Liver (tissue), 9 donors: ENCODE results near the gene SIRT1. TPM values are rescaled to one million over a fixed set of nuclear protein-coding genes. Genes with fewer than 3 reads are reported as not detected.
A peak's percentile ranks its signal among the peaks of the same experiment; 100 is the strongest.
"Not testable (repeated sequence)": the region's sequence is repeated elsewhere in the genome, so short reads cannot be mapped to it uniquely, and the experiment has no call there.

Experiments used
- DNase-seq: peaks from one replicate; pipeline ENCODE4 v3.0.0-alpha.2; 2017; ENCODE audit warnings: low spot score
- H3K27ac ChIP-seq, 2 donors: one replicate each; pipeline ENCODE4 v1.7.0; 2013; ENCODE audit warnings: inconsistent platforms in 2 of 2, low read length in 2 of 2, control low read depth in 1 of 2, low read depth in 1 of 2, mild to moderate bottlenecking in 1 of 2
- H3K27me3 ChIP-seq, 4 donors: one replicate each; pipeline versions ENCODE4 v1.6.1 to v1.7.0; 2013; ENCODE audit warnings: low read length in 3 of 4, inconsistent platforms in 1 of 4, mild to moderate bottlenecking in 1 of 4, moderate library complexity in 1 of 4; ENCODE audit not compliant: control insufficient read depth in 4 of 4, insufficient read depth in 4 of 4
- H3K36me3 ChIP-seq, 4 donors: one replicate each; pipeline versions ENCODE4 v1.6.1 to v1.7.0; 2013; ENCODE audit warnings: low read length in 3 of 4, mild to moderate bottlenecking in 3 of 4, low read depth in 1 of 4, moderate library complexity in 1 of 4; ENCODE audit not compliant: control insufficient read depth in 4 of 4, insufficient read depth in 3 of 4
- H3K4me1 ChIP-seq, 4 donors: one replicate each; pipeline versions ENCODE4 v1.6.1 to v1.7.0; 2013; ENCODE audit warnings: low read length in 3 of 4, mild to moderate bottlenecking in 3 of 4, moderate library complexity in 1 of 4; ENCODE audit not compliant: control insufficient read depth in 4 of 4, insufficient read depth in 4 of 4
- H3K4me3 ChIP-seq, 3 donors: one replicate each; pipeline versions ENCODE4 v1.6.1 to v1.7.0; 2013; ENCODE audit warnings: low read length in 3 of 3, control low read depth in 1 of 3, low read depth in 1 of 3, mild to moderate bottlenecking in 1 of 3
- H3K9ac ChIP-seq, 2 donors: one replicate each; pipeline ENCODE4 v1.7.0; 2013; ENCODE audit warnings: low read length in 2 of 2, mild to moderate bottlenecking in 2 of 2, moderate library complexity in 2 of 2, control low read depth in 1 of 2, low read depth in 1 of 2
- H3K9me3 ChIP-seq, 4 donors: one replicate each; pipeline versions ENCODE4 v1.6.1 to v1.7.0; 2013; ENCODE audit warnings: low read length in 3 of 4; ENCODE audit not compliant: control insufficient read depth in 4 of 4
- ATF3 ChIP-seq: IDR thresholded peaks from 2 replicates; pipeline ENCODE4 v1.6.1; 2016; ENCODE audit warnings: antibody characterized with exemption
- EGR1 ChIP-seq, 2 donors: IDR thresholded peaks; 2 replicates each; pipeline ENCODE4 v1.6.1; 2016 to 2018; ENCODE audit warnings: antibody characterized with exemption in 2 of 2, low read depth in 2 of 2
- FOXA1 ChIP-seq: IDR thresholded peaks from 2 replicates; pipeline ENCODE4 v1.6.1; 2016; ENCODE audit warnings: antibody characterized with exemption
- FOXA2 ChIP-seq: IDR thresholded peaks from 2 replicates; pipeline ENCODE4 v1.6.1; 2016; ENCODE audit warnings: antibody characterized with exemption
- GABPA ChIP-seq, 2 donors: IDR thresholded peaks in 1 of 2; conservative IDR thresholded peaks in 1 of 2; 2 replicates each; pipeline ENCODE4 v1.6.1; 2016; ENCODE audit warnings: antibody characterized with exemption in 2 of 2, mild to moderate bottlenecking in 1 of 2, moderate library complexity in 1 of 2
- HNF4A ChIP-seq, 2 donors: conservative IDR thresholded peaks; 2 replicates each; pipeline ENCODE4 v1.6.1; 2016; ENCODE audit warnings: antibody characterized with exemption in 2 of 2, mild to moderate bottlenecking in 2 of 2
- HNF4G ChIP-seq: IDR thresholded peaks from 2 replicates; pipeline ENCODE4 v1.6.1; 2016; ENCODE audit warnings: antibody characterized with exemption
- JUND ChIP-seq, 2 donors: IDR thresholded peaks; 2 replicates each; pipeline ENCODE4 v1.6.1; 2016; ENCODE audit warnings: antibody characterized with exemption in 2 of 2
- NR2F2 ChIP-seq: IDR thresholded peaks from 2 replicates; pipeline ENCODE4 v1.6.1; 2016; ENCODE audit warnings: antibody characterized with exemption
- RAD21 ChIP-seq, 2 donors: IDR thresholded peaks; 2 replicates each; pipeline ENCODE4 v1.6.1; 2016; ENCODE audit warnings: antibody characterized with exemption in 2 of 2, mild to moderate bottlenecking in 2 of 2
- REST ChIP-seq: IDR thresholded peaks from 2 replicates; pipeline ENCODE4 v1.6.1; 2016; ENCODE audit warnings: antibody characterized with exemption, mild to moderate bottlenecking
- RXRA ChIP-seq, 2 donors: IDR thresholded peaks; 2 replicates each; pipeline ENCODE4 v1.6.1; 2017 to 2018; ENCODE audit warnings: antibody characterized with exemption in 2 of 2, mild to moderate bottlenecking in 1 of 2
- SP1 ChIP-seq: IDR thresholded peaks from 2 replicates; pipeline ENCODE4 v1.6.1; 2018; ENCODE audit warnings: antibody characterized with exemption, mild to moderate bottlenecking
- TAF1 ChIP-seq: conservative IDR thresholded peaks from 2 replicates; pipeline ENCODE4 v1.6.1; 2016; ENCODE audit warnings: antibody characterized with exemption, mild to moderate bottlenecking
- YY1 ChIP-seq: IDR thresholded peaks from 2 replicates; pipeline ENCODE4 v1.6.1; 2016; ENCODE audit warnings: antibody characterized with exemption, mild to moderate bottlenecking
- WGBS: extraction: QIAGEN DNeasy Blood & Tissue Kit; methylation state at CpG from one replicate; pipeline ENCODE4 v1.1.7; 2013; 5-methylcytosine and 5-hydroxymethylcytosine counted together
- polyA plus RNA-seq, 2 donors: library from polyadenylated mRNA; stranded (reverse) in 1 of 2; unstranded in 1 of 2; fragments of 200-250 nt in 1 of 2; fragments of >200 nt in 1 of 2; fragmentation: Nextera tagmentation in 1 of 2; extraction: Ambion mirVana in 1 of 2; gene quantifications; one replicate each; pipeline versions ENCODE4 v1.2.1 to v1.2.3, GENCODE V29; 2013 to 2015
- total RNA-seq, 2 donors: library from RNA; depleted of rRNA; stranded (reverse); fragments of >200 nt; gene quantifications; one replicate each; pipeline ENCODE4 v1.2.3, GENCODE V29; 2014
- TF ChIP-seq, protein P1 (sequence below): fragments of 150-350 bp; IDR thresholded peaks from 2 replicates; pipeline ENCODE4 v1.5.1; 2017; ENCODE audit warnings: improper control_type of control experiment, low read depth, low read length; ENCODE audit not compliant: missing input control
- TF ChIP-seq, protein P2 (sequence below): IDR thresholded peaks from 2 replicates; pipeline ENCODE4 v1.6.1; 2016; ENCODE audit warnings: antibody characterized with exemption
- TF ChIP-seq, protein P3 (sequence below): IDR thresholded peaks from 2 replicates; pipeline ENCODE4 v1.6.1; 2016; ENCODE audit warnings: antibody characterized with exemption
- donor health status: healthy.
- donor health status: healthy.
- donor health status: healthy.
- donor health status: healthy.
- donor health status: healthy.

SIRT1 gene
- total RNA-seq (10 to 100 TPM; 10.0 to 14.8 TPM), polyA plus RNA-seq (1 to 10 TPM; 3.0 to 5.5 TPM)

DNA sequence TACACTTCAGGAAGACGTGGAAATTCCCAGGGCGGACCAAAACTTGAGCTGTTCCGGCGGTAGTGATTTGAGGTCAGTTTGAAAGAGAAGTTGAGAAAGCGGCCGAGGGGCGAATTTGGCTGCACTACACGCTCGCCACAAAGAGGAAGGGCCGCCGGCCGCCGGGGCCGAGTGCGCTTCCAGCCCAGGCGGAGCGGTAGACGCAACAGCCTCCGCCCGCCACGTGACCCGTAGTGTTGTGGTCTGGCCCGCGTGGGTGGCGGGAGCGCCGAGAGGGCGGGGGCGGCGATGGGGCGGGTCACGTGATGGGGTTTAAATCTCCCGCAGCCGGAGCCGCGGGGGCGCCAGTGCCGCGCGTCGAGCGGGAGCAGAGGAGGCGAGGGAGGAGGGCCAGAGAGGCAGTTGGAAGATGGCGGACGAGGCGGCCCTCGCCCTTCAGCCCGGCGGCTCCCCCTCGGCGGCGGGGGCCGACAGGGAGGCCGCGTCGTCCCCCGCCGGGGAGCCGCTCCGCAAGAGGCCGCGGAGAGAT lies at the start of gene SIRT1:
Gene SIRT1, plus strand, starts transcription at position 344 of the 529 bp plus-strand sequence. Its CDS starts 66 bp downstream, at position 410.
- under 1% methylated on average over 62 of the region's 62 CpGs for WGBS
- H3K4me3 ChIP-seq, result peak within 1 kb of the TSS; percentile 77 to 99 (median 87)
- peak; percentile 97 for DNase-seq
- peak within 1 kb of the TSS; percentile 86 to 92 for H3K9ac ChIP-seq
- H3K36me3 ChIP-seq, result peaks cover 0 to 9% (median 5%) of the 10 kb centered on the region in 4 donors
- TF ChIP-seq FOXA2, result no peak
- TF ChIP-seq, protein P1, sequence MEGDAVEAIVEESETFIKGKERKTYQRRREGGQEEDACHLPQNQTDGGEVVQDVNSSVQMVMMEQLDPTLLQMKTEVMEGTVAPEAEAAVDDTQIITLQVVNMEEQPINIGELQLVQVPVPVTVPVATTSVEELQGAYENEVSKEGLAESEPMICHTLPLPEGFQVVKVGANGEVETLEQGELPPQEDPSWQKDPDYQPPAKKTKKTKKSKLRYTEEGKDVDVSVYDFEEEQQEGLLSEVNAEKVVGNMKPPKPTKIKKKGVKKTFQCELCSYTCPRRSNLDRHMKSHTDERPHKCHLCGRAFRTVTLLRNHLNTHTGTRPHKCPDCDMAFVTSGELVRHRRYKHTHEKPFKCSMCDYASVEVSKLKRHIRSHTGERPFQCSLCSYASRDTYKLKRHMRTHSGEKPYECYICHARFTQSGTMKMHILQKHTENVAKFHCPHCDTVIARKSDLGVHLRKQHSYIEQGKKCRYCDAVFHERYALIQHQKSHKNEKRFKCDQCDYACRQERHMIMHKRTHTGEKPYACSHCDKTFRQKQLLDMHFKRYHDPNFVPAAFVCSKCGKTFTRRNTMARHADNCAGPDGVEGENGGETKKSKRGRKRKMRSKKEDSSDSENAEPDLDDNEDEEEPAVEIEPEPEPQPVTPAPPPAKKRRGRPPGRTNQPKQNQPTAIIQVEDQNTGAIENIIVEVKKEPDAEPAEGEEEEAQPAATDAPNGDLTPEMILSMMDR, result no peak
- TF ChIP-seq YY1, result peak; percentile 77
- peak; percentile 22 to 42 for TF ChIP-seq RAD21 (IDR thresholded peaks at IDR 0.05)
- TF ChIP-seq FOXA1, result peak; percentile 27
- TF ChIP-seq NR2F2, result no peak
- peak; percentile 97 to 99 for TF ChIP-seq EGR1 (IDR thresholded peaks at IDR 0.05; ENCODE audit: low read depth in 2 of 2)
- no peak for TF ChIP-seq ATF3
- TF ChIP-seq TAF1, result peak; percentile 93
- TF ChIP-seq HNF4G, result no peak
- peak; percentile 88 for TF ChIP-seq REST
- TF ChIP-seq GABPA (IDR thresholded peaks at IDR 0.05 in 1 of 2, conservative IDR thresholded peaks at IDR 0.05 in 1 of 2), result peak in 1 of 2 donors; percentile 25
- no peak for TF ChIP-seq HNF4A (conservative IDR thresholded peaks at IDR 0.05)
- TF ChIP-seq RXRA (IDR thresholded peaks at IDR 0.05), result peak; percentile 23 to 45
- TF ChIP-seq, protein P2, sequence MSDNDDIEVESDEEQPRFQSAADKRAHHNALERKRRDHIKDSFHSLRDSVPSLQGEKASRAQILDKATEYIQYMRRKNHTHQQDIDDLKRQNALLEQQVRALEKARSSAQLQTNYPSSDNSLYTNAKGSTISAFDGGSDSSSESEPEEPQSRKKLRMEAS, result no peak
- peak; percentile 51 for TF ChIP-seq SP1
- TF ChIP-seq, protein P3, sequence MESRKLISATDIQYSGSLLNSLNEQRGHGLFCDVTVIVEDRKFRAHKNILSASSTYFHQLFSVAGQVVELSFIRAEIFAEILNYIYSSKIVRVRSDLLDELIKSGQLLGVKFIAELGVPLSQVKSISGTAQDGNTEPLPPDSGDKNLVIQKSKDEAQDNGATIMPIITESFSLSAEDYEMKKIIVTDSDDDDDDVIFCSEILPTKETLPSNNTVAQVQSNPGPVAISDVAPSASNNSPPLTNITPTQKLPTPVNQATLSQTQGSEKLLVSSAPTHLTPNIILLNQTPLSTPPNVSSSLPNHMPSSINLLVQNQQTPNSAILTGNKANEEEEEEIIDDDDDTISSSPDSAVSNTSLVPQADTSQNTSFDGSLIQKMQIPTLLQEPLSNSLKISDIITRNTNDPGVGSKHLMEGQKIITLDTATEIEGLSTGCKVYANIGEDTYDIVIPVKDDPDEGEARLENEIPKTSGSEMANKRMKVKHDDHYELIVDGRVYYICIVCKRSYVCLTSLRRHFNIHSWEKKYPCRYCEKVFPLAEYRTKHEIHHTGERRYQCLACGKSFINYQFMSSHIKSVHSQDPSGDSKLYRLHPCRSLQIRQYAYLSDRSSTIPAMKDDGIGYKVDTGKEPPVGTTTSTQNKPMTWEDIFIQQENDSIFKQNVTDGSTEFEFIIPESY, result no peak
- no peak for TF ChIP-seq JUND (IDR thresholded peaks at IDR 0.05)
- H3K9me3 ChIP-seq, result no peaks in the 10 kb centered on the region
- peak within 1 kb of the TSS; percentile 90 for H3K27ac ChIP-seq
- peaks cover 0 to 19% (median 16%) of the 10 kb centered on the region in 4 donors for H3K4me1 ChIP-seq
- no peaks in the 10 kb centered on the region for H3K27me3 ChIP-seq

GRCh38 chr10:67835541-67836394 lies 48.7 kb upstream of the SIRT1 start:
- H3K27me3 ChIP-seq, H3K4me1 ChIP-seq, H3K27ac ChIP-seq, H3K36me3 ChIP-seq, DNase-seq, H3K9ac ChIP-seq, H3K9me3 ChIP-seq: not testable (repeated sequence)
- 51% methylated on average over 6 of the region's 6 CpGs for WGBS
- H3K4me3 ChIP-seq, result peak overlapping the region in 1 of 3 donors; percentile 34
